Panc1 (cell line): ENCODE results near the gene FCHSD2. TPM values are rescaled to one million over a fixed set of nuclear protein-coding genes. Genes with fewer than 3 reads are reported as not detected.

Experiments used
- ATAC-seq: fragments of 200-7000 bp; cut with Tn5 transposase; 2 replicates; pipeline ENCODE4 v1.9.1; 2020; ENCODE audit warnings: mild to moderate bottlenecking, moderate library complexity
- BruUV-seq: library from RNA; stranded (reverse); fragments of 400-500 nt; replicated peaks from 2 replicates; lab custom pipeline; 2021; lab: Mats Ljungman, UMichigan
- CTCF ChIA-PET: fragments of 300-600 bp; sonication (Branson Sonifier 250); formaldehyde crosslinking; loops from one replicate; lab custom pipeline; 2022; ENCODE audit warnings: antibody characterized with exemption; lab: Charles Lee
- POLR2A ChIA-PET: fragments of 300-600 bp; sonication (Branson Sonifier 250); formaldehyde crosslinking; loops from one replicate; lab custom pipeline; 2022; ENCODE audit warnings: antibody characterized with exemption; lab: Charles Lee
- DNase-seq: peaks from one replicate; pipeline ENCODE4 v3.0.0-alpha.2; 2010; ENCODE audit warnings: low read depth, low spot score
- H3K27ac ChIP-seq: 2 replicates; pipeline ENCODE4 v1.5.1; 2011; ENCODE audit warnings: mild to moderate bottlenecking, low read length, inconsistent platforms
- H3K27me3 ChIP-seq: fragments of 200-500 bp; sonication (Bioruptor generic); 2 replicates; pipeline ENCODE4 v1.6.0; 2014; ENCODE audit warnings: low read length, inconsistent platforms; ENCODE audit not compliant: control insufficient read depth, insufficient read depth
- H3K36me3 ChIP-seq: fragments of 200-500 bp; sonication (Bioruptor generic); 2 replicates; pipeline ENCODE4 v1.5.1; 2014; ENCODE audit warnings: inconsistent platforms, mild to moderate bottlenecking, low read length, moderate library complexity; ENCODE audit not compliant: control insufficient read depth, insufficient read depth
- H3K4me1 ChIP-seq: 2 replicates; pipeline ENCODE4 v1.5.1; 2011; ENCODE audit warnings: inconsistent platforms, mild to moderate bottlenecking, low read length, moderate library complexity; ENCODE audit not compliant: control insufficient read depth, insufficient read depth
- H3K4me3 ChIP-seq, 2 experiments: 2 replicates each; pipeline ENCODE4 v1.5.1; 2011 to 2012; ENCODE audit warnings: low read depth in 2 of 2, low read length in 2 of 2, mild to moderate bottlenecking in 2 of 2, inconsistent platforms in 1 of 2, moderate library complexity in 1 of 2
- H3K9me3 ChIP-seq: fragments of 200-500 bp; sonication (Bioruptor generic); 2 replicates; pipeline ENCODE4 v1.5.1; 2014; ENCODE audit warnings: low read depth, mild to moderate bottlenecking, inconsistent platforms, low read length, moderate library complexity; ENCODE audit not compliant: control insufficient read depth, insufficient read depth
- CTCF ChIP-seq: fragments of 450-650 bp; IDR thresholded peaks from 2 replicates; pipeline ENCODE4 v1.5.1; 2017; ENCODE audit warnings: mild to moderate bottlenecking
- POLR2AphosphoS5 ChIP-seq: IDR thresholded peaks from 2 replicates; pipeline ENCODE4 v1.6.1; 2012; ENCODE audit warnings: mild to moderate bottlenecking, low read depth, low read length, moderate library complexity
- REST ChIP-seq, 2 experiments: IDR thresholded peaks; 2 replicates each; pipeline ENCODE4 v1.6.1; 2011 to 2012; ENCODE audit warnings: low read depth in 2 of 2, control low read depth in 1 of 2, low read length in 1 of 2, mild to moderate bottlenecking in 1 of 2, moderate library complexity in 1 of 2; ENCODE audit not compliant: insufficient read depth in 1 of 2
- SIN3A ChIP-seq: IDR thresholded peaks from 2 replicates; pipeline ENCODE4 v1.6.1; 2012; ENCODE audit warnings: low read depth, mild to moderate bottlenecking, low read length, moderate library complexity, borderline replicate concordance; ENCODE audit not compliant: insufficient read depth
- TCF7L2 ChIP-seq: IDR thresholded peaks from 2 replicates; pipeline ENCODE4 v1.6.1; 2011; ENCODE audit warnings: mild to moderate bottlenecking, low read depth, low read length, inconsistent platforms
- in situ Hi-C: cut with HindIII; loops from 2 replicates; pipeline ENCODE4 v1.10.0; 2016; ENCODE audit warnings: low sequenced_read_pairs, low pct_unique_long_range_greater_than_20kb
- intact Hi-C: fragments of 100-400 bp; cut with micrococcal nuclease; formaldehyde crosslinking; loops from one replicate; pipeline ENCODE4 v1.10.0; 2022; ENCODE audit not compliant: unreplicated experiment
- total RNA-seq: library from RNA; stranded (reverse); gene quantifications from one replicate; pipeline ENCODE4 v1.2.1, GENCODE V29; 2021; ENCODE audit not compliant: unreplicated experiment

The FCHSD2 gene
- total RNA-seq, 1 experiment from 2014 or later, result 31.8 TPM

DNA sequence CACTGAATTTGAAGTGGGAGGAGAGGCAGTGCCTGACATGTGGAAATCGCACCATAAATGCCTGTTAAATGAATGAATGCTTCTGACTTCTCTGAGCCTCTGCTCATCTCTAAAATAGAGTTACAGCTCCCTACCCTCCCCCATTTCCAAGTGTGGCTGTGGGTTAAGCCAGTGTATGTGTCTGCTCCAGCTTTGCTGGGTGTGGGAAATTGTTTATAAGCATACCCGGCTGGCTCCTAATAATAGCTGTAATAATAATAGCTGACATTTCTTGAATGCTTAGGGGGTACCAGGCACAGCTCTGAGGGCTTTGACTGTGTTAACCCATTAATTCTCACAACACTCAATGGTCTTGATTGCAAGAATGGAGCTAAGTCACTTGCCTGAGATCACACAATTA, 7.0 kb upstream of the FCHSD2 start:
- H3K4me1 ChIP-seq, result no peaks in the 10 kb centered on the region
- H3K27me3 ChIP-seq, result no peaks in the 10 kb centered on the region
- DNase-seq (no peak), ATAC-seq (no peak)
- in situ Hi-C loops (no loop called here), intact Hi-C loops (no loop called here)
- ChIA-PET CTCF (interaction anchor here (0.5 kb wide), 1 partner anchor 235 kb away, joined by 3 read pairs; no protein-coding TSS in a partner anchor), POLR2A (no interaction called here)
- BruUV-seq, result no TSS peak
- H3K4me3 ChIP-seq, result no peak overlapping the region
- TF ChIP-seq POLR2AphosphoS5 (no peak), REST (IDR thresholded peaks at IDR 0.05; ENCODE audit: insufficient read depth in 1 of 2, low read depth in 2 of 2, low read length in 1 of 2) (no peak), TCF7L2 (no peak), SIN3A (no peak), CTCF (no peak)
- H3K9me3 ChIP-seq, result no peaks in the 10 kb centered on the region
- H3K27ac ChIP-seq, result no peak overlapping the region
- H3K36me3 ChIP-seq, result no peaks in the 10 kb centered on the region

DNA sequence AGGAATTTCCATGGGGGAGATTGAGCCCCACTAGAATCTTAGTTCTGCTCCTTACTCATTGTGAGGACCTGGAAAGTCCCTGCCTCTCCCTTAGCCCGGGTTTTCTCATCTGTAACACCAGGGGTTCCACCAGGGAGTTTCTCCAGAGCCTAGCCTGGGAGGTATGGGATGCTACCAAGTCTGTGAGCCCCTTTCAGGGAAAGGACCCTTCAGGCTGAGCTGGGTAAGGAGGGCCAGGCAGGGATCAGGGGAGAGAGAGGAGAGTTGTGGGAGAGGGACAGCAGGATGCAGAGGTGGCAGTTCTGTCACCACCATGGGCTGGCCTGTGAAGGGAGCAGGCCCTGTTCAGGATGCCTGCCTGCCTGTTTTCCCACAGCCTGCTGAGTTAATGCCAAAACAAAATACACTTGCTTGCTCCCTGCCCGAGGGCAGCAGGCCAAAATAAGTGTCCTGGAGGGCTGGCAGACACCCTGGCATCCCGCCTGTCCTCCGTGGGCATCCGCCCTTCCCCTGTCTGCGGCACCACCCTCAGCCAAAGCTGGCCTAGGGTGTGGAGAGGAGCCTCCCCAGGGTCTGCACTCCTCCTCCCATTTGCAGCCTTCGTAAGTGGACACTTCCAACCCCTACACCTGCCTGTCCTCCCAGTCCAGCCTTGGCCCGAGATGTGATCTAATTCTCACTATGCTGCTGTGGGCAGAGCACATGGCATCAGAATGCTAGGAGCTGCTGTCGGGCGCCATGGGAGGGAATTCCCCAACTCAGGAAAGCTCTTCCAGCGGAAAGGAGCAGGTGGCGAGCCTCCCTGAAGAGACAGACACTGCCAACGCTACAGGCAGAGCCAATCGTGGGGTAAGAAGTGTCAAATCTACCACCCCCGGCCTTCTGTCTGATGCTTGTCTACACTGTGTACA, 5.9 kb upstream of the FCHSD2 start:
- ATAC-seq, result peak; percentile 25; the same call in 1 of the 2 replicates
- H3K4me3 ChIP-seq, result no peak overlapping the region
- in situ Hi-C loops, result no loop called here
- BruUV-seq, result no TSS peak
- H3K27ac ChIP-seq, result no peak overlapping the region
- DNase-seq, result no peak
- H3K27me3 ChIP-seq, result no peaks in the 10 kb centered on the region
- TF ChIP-seq TCF7L2 (no peak), POLR2AphosphoS5 (no peak), CTCF (no peak), SIN3A (no peak), REST (IDR thresholded peaks at IDR 0.05; ENCODE audit: insufficient read depth in 1 of 2, low read depth in 2 of 2, low read length in 1 of 2) (no peak)
- intact Hi-C loops, result no loop called here
- no peaks in the 10 kb centered on the region for H3K36me3 ChIP-seq
- no peaks in the 10 kb centered on the region for H3K9me3 ChIP-seq
- ChIA-PET CTCF (no interaction called here), POLR2A (no interaction called here)
- H3K4me1 ChIP-seq, result peaks cover 6% of the 10 kb centered on the region; the same call in 1 of the 2 replicates
